Effector memory CD4-positive, alpha-beta T cell (primary cell): ENCODE data around the gene IFT52.

ENCODE experiments used
- DNase-seq, 3 donors: peaks; one replicate each; pipeline ENCODE4 v3.0.0-alpha.2; 2020
- H3K27ac ChIP-seq: 2 replicates; pipeline ENCODE4 v1.7.0; 2013; ENCODE audit warnings: mild to moderate bottlenecking, low read length, moderate library complexity; ENCODE audit not compliant: insufficient read depth, poor library complexity, severe bottlenecking
- H3K27me3 ChIP-seq: replicated peaks from 2 replicates; pipeline ENCODE4 v1.7.0; 2013; ENCODE audit warnings: mild to moderate bottlenecking, low read length; ENCODE audit not compliant: insufficient read depth, control insufficient read depth, poor library complexity, severe bottlenecking
- H3K36me3 ChIP-seq: 2 replicates; pipeline ENCODE4 v1.7.0; 2013; ENCODE audit warnings: mild to moderate bottlenecking, low read length, moderate library complexity; ENCODE audit not compliant: control insufficient read depth, insufficient read depth
- H3K4me1 ChIP-seq: 2 replicates; pipeline ENCODE4 v1.7.0; 2013; ENCODE audit warnings: low read length, mild to moderate bottlenecking; ENCODE audit not compliant: control insufficient read depth, insufficient read depth, poor library complexity, severe bottlenecking
- H3K4me3 ChIP-seq: 2 replicates; pipeline ENCODE4 v1.7.0; 2013; ENCODE audit warnings: low read length, low read depth, mild to moderate bottlenecking; ENCODE audit not compliant: insufficient read depth, poor library complexity, severe bottlenecking
- H3K9me3 ChIP-seq: 2 replicates; pipeline ENCODE4 v1.7.0; 2013; ENCODE audit warnings: mild to moderate bottlenecking, low read length, moderate library complexity; ENCODE audit not compliant: control insufficient read depth

IFT52 gene

GRCh38 chr20:43682446-43682845 is 91.7 kb downstream of the IFT52 start:
- Histone ChIP-seq H3K27ac (no peak overlapping the region), H3K4me1 (no peaks in the 10 kb centered on the region), H3K9me3 (no peaks in the 10 kb centered on the region), H3K36me3 (no peaks in the 10 kb centered on the region), H3K27me3 (no peaks in the 10 kb centered on the region), H3K4me3 (no peak overlapping the region)
- DNase-seq = no peak

DNA sequence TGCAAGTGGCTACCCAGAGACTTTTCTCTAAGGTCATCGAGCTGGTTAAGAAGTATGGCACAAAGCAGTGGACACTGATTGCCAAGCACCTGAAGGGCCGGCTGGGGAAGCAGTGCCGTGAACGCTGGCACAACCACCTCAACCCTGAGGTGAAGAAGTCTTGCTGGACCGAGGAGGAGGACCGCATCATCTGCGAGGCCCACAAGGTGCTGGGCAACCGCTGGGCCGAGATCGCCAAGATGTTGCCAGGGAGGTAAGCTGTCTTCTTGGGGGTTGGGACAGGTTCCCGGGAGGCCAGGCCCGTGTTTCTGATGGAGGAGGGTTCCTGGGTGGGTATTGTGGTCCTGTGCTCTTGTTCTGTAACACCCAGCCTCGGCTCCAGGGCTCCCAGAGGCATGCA is 96.1 kb downstream of the IFT52 start:
- Histone ChIP-seq H3K4me1 (no peaks in the 10 kb centered on the region), H3K27ac (no peak overlapping the region), H3K27me3 (no peaks in the 10 kb centered on the region), H3K4me3 (no peak overlapping the region), H3K36me3 (no peaks in the 10 kb centered on the region), H3K9me3 (no peaks in the 10 kb centered on the region)
- DNase-seq = no peak

GRCh38 chr20:43689165-43689564 is 98.4 kb downstream of the IFT52 start:
- H3K36me3 ChIP-seq = no peaks in the 10 kb centered on the region
- no peaks in the 10 kb centered on the region for H3K4me1 ChIP-seq
- H3K27me3 ChIP-seq = no peaks in the 10 kb centered on the region
- H3K9me3 ChIP-seq = no peaks in the 10 kb centered on the region
- no peak for DNase-seq
- H3K27ac ChIP-seq = no peak overlapping the region
- H3K4me3 ChIP-seq = no peak overlapping the region

- no peak overlapping the region for H3K4me3 ChIP-seq
- H3K4me1 ChIP-seq = no peaks in the 10 kb centered on the region
- H3K9me3 ChIP-seq = no peaks in the 10 kb centered on the region
- no peaks in the 10 kb centered on the region for H3K36me3 ChIP-seq
- no peaks in the 10 kb centered on the region for H3K27me3 ChIP-seq
- no peak for DNase-seq
- no peak overlapping the region for H3K27ac ChIP-seq
These were observed 100.3 kb downstream of the IFT52 start for GRCh38 chr20:43690943-43691598.

GRCh38 chr20:43691928-43692524 is 101.3 kb downstream of the IFT52 start:
- Histone ChIP-seq H3K4me3 (no peak overlapping the region), H3K36me3 (no peaks in the 10 kb centered on the region), H3K27ac (no peak overlapping the region), H3K4me1 (no peaks in the 10 kb centered on the region), H3K9me3 (no peaks in the 10 kb centered on the region), H3K27me3 (no peaks in the 10 kb centered on the region)
- DNase-seq = peak in 1 of 3 donors; percentile 11

- no peaks in the 10 kb centered on the region for H3K4me1 ChIP-seq
- H3K27me3 ChIP-seq = no peaks in the 10 kb centered on the region
- no peak overlapping the region for H3K4me3 ChIP-seq
These were observed 104.0 kb downstream of the IFT52 start for GRCh38 chr20:43694763-43695162.

DNA sequence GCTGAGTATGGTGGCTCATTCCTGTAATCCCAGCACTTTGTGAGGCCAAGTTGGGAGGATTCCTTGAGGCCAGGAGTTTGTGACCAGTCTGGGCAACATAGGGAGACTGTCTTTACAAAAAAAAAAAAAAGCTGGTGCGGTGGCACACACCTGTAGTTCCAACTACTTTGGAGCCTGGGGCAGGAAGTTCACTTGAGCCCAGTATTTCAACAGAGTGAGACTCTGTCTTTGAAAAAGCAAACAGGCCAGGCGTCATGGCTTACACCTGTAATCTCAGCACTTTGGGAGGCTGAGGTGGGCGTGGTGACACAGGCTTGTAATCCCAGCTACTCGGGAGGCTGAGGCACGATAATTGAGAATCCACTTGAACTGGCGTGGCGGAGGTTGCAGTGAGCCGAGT is 104.8 kb downstream of the IFT52 start:
- no peak for DNase-seq
- Histone ChIP-seq H3K4me3 (no peak overlapping the region), H3K27me3 (no peaks in the 10 kb centered on the region), H3K9me3 (no peaks in the 10 kb centered on the region), H3K27ac (no peak overlapping the region), H3K4me1 (no peaks in the 10 kb centered on the region), H3K36me3 (no peaks in the 10 kb centered on the region)

More at GRCh38 chr20:43694763-43695162, 104.0 kb downstream of the IFT52 start:
- Histone ChIP-seq H3K9me3 (no peaks in the 10 kb centered on the region), H3K36me3 (no peaks in the 10 kb centered on the region), H3K27ac (no peak overlapping the region)
- DNase-seq = no peak
